Fibroblast of pulmonary artery (primary cell): ENCODE measurements around the gene CSGALNACT2.
"Not testable (repeated sequence)": the region's sequence is repeated elsewhere in the genome, so short reads cannot be mapped to it uniquely, and the experiment has no call there.

Source experiments
- DNase-seq: peaks from one replicate; pipeline ENCODE4 v3.0.0-alpha.2; 2010; ENCODE audit warnings: low read depth
- H3K4me3 ChIP-seq: replicated peaks from 2 replicates; pipeline ENCODE4 v1.5.1; 2011; ENCODE audit warnings: low read depth, mild to moderate bottlenecking, control low read depth, low read length, moderate library complexity
- CTCF ChIP-seq: IDR thresholded peaks from 2 replicates; pipeline ENCODE4 v1.5.1; 2011; ENCODE audit warnings: mild to moderate bottlenecking, control low read depth, low read length, inconsistent platforms; ENCODE audit errors: missing control alignments

Gene CSGALNACT2

GRCh38 chr10:43217563-43218205 is 79.4 kb downstream of the CSGALNACT2 start:
- H3K4me3 ChIP-seq = no peak overlapping the region
- no peak for DNase-seq
- no peak for TF ChIP-seq CTCF

- H3K4me3 ChIP-seq = no peak overlapping the region
- no peak for DNase-seq
- no peak for TF ChIP-seq CTCF
Observed at GRCh38 chr10:43218206-43218950, 80.1 kb downstream of the CSGALNACT2 start.

- DNase-seq = no peak
- TF ChIP-seq CTCF = no peak
- H3K4me3 ChIP-seq = no peak overlapping the region
Observed at GRCh38 chr10:43218951-43219837, 80.9 kb downstream of the CSGALNACT2 start.

GRCh38 chr10:43219848-43220247 is 81.6 kb downstream of the CSGALNACT2 start:
- no peak for TF ChIP-seq CTCF
- H3K4me3 ChIP-seq = no peak overlapping the region
- DNase-seq = no peak

- not testable (repeated sequence) for H3K4me3 ChIP-seq, DNase-seq
Observed at GRCh38 chr10:43220251-43220650, 82.0 kb downstream of the CSGALNACT2 start.

- TF ChIP-seq CTCF = no peak
- H3K4me3 ChIP-seq = no peak overlapping the region
- DNase-seq = no peak
Observed at GRCh38 chr10:43220657-43221418, 82.6 kb downstream of the CSGALNACT2 start.
